Measurements from ENCODE around the gene FAXDC2.
"Not testable (repeated sequence)": the region's sequence is repeated elsewhere in the genome, so short reads cannot be mapped to it uniquely, and the experiment has no call there.

Gene FAXDC2

GRCh38 chr5:154834053-154834452, 16.4 kb downstream of the FAXDC2 start:
- ChIA-PET CTCF (interaction anchor here (0.6 kb wide), 2 partner anchors 131 to 194 kb away, joined by 3 read pairs; no protein-coding TSS in a partner anchor), POLR2A (ENCODE audit: low non-redundant PET) (interaction anchor here (1.5 kb wide), 1 partner anchor 24 kb away, joined by 3 read pairs; the partner anchor contains the start of gene CNOT8)
- TF ChIP-seq, protein P1, sequence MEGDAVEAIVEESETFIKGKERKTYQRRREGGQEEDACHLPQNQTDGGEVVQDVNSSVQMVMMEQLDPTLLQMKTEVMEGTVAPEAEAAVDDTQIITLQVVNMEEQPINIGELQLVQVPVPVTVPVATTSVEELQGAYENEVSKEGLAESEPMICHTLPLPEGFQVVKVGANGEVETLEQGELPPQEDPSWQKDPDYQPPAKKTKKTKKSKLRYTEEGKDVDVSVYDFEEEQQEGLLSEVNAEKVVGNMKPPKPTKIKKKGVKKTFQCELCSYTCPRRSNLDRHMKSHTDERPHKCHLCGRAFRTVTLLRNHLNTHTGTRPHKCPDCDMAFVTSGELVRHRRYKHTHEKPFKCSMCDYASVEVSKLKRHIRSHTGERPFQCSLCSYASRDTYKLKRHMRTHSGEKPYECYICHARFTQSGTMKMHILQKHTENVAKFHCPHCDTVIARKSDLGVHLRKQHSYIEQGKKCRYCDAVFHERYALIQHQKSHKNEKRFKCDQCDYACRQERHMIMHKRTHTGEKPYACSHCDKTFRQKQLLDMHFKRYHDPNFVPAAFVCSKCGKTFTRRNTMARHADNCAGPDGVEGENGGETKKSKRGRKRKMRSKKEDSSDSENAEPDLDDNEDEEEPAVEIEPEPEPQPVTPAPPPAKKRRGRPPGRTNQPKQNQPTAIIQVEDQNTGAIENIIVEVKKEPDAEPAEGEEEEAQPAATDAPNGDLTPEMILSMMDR (conservative IDR thresholded peaks at IDR 0.05; ENCODE audit: low read depth), result no peak
- H3K27ac ChIP-seq, result peak overlapping the region; percentile 47; the same call in 1 of the 2 replicates
- DNase-seq (ENCODE audit: low spot score), result no peak

- H3K27ac ChIP-seq, result peak overlapping the region; percentile 47
- CTCF ChIA-PET, result interaction anchor here (0.6 kb wide), 1 partner anchor 11 kb away, joined by 6 read pairs; no protein-coding TSS in a partner anchor
- POLR2A ChIA-PET (ENCODE audit: low non-redundant PET); DNase-seq (ENCODE audit: low spot score): not testable (repeated sequence)
Measured at GRCh38 chr5:154832804-154833203, 17.6 kb downstream of the FAXDC2 start.

- ChIA-PET POLR2A (ENCODE audit: low non-redundant PET) (no interaction called here), CTCF (interaction anchor here (0.7 kb wide), 1 partner anchor 9 kb away, joined by 4 read pairs; no protein-coding TSS in a partner anchor)
- H3K27ac ChIP-seq, result peak overlapping the region; percentile 96
- no peak for DNase-seq (ENCODE audit: low spot score)
- TF ChIP-seq, protein P1 (conservative IDR thresholded peaks at IDR 0.05; ENCODE audit: low read depth), result no peak
Measured at GRCh38 chr5:154831451-154831850, 19.0 kb downstream of the FAXDC2 start.

- ChIA-PET CTCF (interaction anchor here (0.7 kb wide), 1 partner anchor 121 kb away, joined by 3 read pairs; no protein-coding TSS in a partner anchor), POLR2A (ENCODE audit: low non-redundant PET) (no interaction called here)
- TF ChIP-seq, protein P1 (conservative IDR thresholded peaks at IDR 0.05; ENCODE audit: low read depth), result no peak
- no peak for DNase-seq (ENCODE audit: low spot score)
- H3K27ac ChIP-seq, result peak overlapping the region; percentile 96
Measured at GRCh38 chr5:154830596-154830995, 19.8 kb downstream of the FAXDC2 start.

DNA sequence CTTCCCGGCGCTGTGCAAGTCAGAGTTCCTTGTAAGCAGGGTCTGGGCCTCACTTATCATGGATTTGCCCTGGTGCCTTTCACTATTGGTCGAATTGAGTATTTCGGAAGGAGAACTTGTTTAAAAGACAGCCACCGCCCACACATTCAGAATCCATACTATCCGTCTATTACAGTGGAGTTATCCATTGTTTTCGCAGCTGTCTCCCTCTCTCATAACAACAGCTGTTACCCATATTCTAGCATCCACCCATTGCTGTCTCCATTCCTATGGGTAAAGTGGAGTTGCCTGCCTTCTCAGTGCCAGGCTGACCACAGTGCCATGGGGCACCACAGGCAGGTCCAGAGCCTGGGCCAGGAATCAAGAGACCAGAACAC, 20.2 kb downstream of the FAXDC2 start:
- CTCF ChIA-PET, result interaction anchor here (0.7 kb wide), 1 partner anchor 121 kb away, joined by 3 read pairs; no protein-coding TSS in a partner anchor
- DNase-seq (ENCODE audit: low spot score), result no peak
- TF ChIP-seq, protein P1 (conservative IDR thresholded peaks at IDR 0.05; ENCODE audit: low read depth), result no peak
- H3K27ac ChIP-seq, result peak overlapping the region; percentile 96
- POLR2A ChIA-PET (ENCODE audit: low non-redundant PET), result interaction anchor here (0.6 to 1.7 kb wide), 2 partner anchors 27 to 69 kb away, joined by 3 to 4 read pairs; no protein-coding TSS in a partner anchor

DNA sequence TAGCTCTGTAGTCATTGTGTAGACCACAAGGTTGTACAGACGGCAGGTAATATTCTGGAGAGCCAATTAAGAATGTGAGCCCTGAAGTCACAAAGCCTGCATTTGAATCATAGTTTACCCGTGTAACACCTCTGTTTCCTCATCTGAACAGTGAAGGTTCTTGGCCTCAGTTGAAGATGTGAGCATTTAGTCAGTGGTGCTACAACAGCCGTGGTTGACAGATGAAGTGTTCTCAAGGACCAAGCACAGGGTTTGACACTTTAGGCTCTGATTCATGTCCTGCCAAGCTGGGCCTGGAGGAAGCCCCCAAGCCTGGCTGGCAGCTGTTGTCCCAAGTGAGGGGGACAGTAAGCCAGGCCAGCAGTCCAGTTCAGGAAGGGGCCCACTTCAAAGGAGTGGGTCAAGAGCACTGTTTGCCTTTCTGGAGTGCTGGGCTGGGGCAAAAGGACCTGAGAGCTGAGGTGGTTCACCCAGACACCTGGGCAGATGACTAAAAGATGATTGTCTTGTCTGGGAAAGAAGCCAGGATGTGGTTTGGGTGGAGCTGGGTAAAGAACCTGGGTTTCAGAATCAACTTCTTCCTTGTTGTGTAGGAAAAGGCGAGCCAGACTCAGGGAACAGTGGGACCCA, 20.7 kb downstream of the FAXDC2 start:
- ChIA-PET POLR2A (ENCODE audit: low non-redundant PET) (interaction anchor here (0.6 to 1.7 kb wide), 2 partner anchors 28 to 69 kb away, joined by 3 to 4 read pairs; no protein-coding TSS in a partner anchor), CTCF (no interaction called here)
- H3K27ac ChIP-seq, result peak overlapping the region; percentile 96
- TF ChIP-seq, protein P1 (conservative IDR thresholded peaks at IDR 0.05; ENCODE audit: low read depth), result no peak
- DNase-seq (ENCODE audit: low spot score), result peak; percentile 94

DNA sequence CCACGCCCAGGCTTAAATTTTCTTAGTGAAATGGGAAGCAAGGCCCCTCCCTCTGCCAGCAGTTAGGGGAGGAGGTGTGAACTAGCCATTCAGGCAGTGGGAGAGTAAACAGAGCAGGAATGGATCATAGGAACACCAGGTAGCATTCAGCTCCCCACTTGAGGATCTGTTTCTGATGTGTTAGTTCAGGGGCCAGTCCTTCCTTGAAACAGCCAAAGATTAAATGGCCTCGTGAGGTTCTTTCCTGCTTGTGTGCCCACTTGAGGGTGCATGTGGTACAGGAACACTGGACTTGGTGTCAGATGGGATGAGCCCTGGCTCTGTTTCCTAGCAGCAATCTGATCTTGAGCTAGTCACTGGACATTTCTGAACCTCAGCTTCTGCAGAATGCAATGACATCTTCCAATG, 21.2 kb downstream of the FAXDC2 start:
- POLR2A ChIA-PET (ENCODE audit: low non-redundant PET), result interaction anchor here (1.7 kb wide), 1 partner anchor 28 kb away, joined by 4 read pairs; no protein-coding TSS in a partner anchor
- TF ChIP-seq, protein P1 (conservative IDR thresholded peaks at IDR 0.05; ENCODE audit: low read depth), result no peak
- CTCF ChIA-PET, result no interaction called here
- H3K27ac ChIP-seq, result peak overlapping the region; percentile 96
- DNase-seq (ENCODE audit: low spot score), result peak; percentile 47

Measured in RWPE1 (cell line).